Endometrium (tissue), 2 donors: ENCODE data around the gene TTC36.
"Not testable (repeated sequence)": the region's sequence is repeated elsewhere in the genome, so short reads cannot be mapped to it uniquely, and the experiment has no call there.

Experiments used
- FAIRE-seq: peaks from 2 replicates; lab custom pipeline; 2012; peaks lifted over from hg19 to GRCh38; lab: Jason Lieb, UNC
- donor health status: control.
- donor health status: control.

TTC36 gene, protein sequence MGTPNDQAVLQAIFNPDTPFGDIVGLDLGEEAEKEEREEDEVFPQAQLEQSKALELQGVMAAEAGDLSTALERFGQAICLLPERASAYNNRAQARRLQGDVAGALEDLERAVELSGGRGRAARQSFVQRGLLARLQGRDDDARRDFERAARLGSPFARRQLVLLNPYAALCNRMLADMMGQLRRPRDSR

DNA sequence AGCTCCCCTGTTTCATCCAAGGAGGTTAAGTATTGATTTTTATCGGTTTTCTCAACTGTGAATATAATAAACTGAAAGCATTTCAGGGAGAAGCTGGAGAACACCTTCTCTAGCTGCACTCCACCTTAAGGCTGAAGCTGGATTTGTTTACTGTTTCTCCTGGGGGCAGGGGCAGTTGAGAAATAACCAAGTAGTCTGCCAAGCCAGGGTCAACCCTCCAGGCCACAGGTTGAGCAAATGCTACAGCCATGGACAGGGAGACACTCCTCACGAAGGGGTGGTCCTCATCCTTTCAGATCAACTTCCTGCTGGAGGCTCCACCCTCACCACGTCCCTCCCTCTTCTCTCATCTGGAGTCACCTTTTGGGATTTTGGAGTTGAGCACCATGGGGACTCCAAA is at the start of gene TTC36:
TTC36 (plus strand) TSS at position 366 of the 400 bp plus-strand sequence; CDS start at position 387, 21 bp downstream.
- no peak for FAIRE-seq

DNA sequence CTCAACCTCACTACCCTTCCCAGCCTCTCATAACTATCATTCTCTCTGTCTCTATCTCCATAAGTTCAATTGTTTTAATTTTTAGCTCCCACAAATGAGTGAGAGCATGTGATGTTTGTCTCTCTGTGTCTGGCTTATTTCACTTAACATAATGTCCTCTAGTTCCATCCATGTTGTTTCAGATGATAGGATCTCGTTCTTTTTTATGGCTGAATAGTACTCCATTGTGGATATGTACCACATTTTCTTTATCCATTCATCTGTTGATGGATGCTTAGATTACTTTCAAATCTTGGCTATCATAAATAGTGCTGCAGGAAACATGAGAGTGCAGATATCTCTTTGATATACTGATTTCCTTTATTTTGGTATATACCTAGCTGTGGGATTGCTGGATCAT is 46.0 kb upstream of the TTC36 start:
- not testable (repeated sequence) for FAIRE-seq

DNA sequence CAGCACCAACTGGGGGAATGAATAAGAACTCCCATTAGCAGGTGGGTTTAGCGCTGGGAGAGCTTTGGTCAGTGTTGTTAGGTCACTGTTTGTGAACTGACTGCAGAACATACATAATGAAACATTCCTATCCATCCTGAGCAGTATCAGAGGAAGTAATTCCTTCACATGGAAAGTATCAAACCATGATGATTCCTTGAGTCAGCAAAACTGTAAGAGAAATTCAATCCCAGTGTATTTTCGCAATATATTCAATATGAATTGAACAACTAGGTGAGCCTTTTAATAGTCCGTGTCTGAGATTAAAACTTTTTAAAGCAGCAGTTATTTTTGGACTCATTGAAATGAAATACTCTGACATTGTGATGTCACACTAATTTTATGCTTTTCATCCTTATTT is 42.9 kb upstream of the TTC36 start:
- FAIRE-seq = no peak

DNA sequence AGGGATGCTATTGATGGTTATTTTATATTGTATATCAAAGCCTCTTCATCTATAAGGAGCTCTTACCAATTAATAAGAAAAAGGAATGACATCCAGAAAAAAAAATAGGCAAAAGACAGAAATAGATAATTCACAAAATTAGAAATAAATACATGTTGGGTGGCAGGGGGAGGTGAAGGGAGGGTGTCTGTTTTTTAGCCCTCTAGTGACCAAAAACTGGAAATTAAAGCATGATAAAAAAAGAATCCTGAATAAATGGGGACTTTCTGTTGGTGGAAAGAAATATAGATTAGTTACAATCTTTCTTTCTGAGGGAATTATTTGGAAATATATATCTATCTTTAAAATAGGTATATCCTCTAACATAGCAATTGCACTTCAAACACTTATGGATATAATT is 42.0 kb upstream of the TTC36 start:
- no peak for FAIRE-seq

DNA sequence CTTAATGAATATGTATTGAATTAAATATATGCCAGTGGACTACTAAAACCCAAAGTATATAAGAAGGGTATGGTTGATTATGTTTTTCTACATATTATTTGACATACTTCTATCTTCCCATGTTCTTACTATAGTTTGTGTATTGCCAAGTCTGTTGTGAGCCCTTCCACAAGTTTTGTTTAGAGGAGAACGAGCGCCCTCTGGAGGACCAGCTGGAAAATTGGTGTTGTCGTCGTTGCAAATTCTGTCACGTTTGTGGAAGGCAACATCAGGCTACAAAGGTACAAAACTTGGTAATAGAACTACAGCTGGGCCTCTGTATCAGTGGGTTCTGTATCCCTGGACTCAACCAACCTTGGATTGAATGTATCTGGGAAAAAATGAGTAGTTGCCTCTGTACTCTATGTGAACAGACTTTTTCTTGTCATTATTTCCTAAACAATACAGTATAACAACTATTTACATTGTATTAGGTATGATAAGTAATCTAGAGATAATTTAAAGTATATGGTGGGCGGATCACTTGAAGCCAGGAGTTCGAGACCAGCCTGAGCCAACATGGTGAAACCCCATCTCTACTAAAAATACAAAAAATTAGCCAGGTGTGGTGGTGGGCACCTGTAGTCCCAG is 38.7 kb upstream of the TTC36 start:
- peak; percentile 74 for FAIRE-seq

DNA sequence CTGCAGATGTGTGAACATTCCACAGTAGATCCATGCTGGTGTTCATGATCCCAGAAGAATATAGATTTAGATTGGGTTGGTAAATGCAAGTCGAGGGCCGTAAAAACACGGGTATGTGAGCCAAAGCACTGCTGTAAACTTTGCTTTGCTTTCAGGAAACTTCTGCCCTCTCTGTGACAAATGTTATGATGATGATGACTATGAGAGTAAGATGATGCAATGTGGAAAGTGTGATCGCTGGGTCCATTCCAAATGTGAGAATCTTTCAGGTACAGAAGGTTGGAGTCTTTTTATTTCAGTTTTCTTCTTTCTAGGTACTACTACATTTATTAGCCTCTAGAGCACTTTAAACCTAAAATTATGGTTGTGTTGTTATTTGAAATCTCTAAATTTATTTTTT is 36.2 kb upstream of the TTC36 start:
- FAIRE-seq = no peak

DNA sequence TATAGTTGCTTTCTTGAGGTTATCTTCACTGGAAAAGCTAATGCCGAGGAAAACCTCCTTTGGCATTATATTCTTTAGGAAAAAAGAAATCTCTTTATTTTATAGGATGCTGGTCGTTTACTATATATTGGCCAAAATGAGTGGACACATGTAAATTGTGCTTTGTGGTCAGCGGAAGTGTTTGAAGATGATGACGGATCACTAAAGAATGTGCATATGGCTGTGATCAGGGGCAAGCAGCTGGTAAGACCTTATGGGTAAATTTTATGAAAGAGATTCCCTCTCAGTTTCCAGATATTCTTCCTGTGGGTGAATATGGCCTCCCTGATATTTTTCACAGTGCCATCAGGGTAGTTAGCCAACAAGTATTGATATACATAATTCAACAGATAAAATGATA is 29.4 kb upstream of the TTC36 start:
- FAIRE-seq = no peak

DNA sequence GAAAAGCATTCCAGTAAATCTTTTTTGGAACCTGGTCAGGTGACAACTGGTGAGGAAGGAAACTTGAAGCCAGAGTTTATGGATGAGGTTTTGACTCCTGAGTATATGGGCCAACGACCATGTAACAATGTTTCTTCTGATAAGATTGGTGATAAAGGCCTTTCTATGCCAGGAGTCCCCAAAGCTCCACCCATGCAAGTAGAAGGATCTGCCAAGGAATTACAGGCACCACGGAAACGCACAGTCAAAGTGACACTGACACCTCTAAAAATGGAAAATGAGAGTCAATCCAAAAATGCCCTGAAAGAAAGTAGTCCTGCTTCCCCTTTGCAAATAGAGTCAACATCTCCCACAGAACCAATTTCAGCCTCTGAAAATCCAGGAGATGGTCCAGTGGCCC is 24.1 kb upstream of the TTC36 start:
- FAIRE-seq = no peak

DNA sequence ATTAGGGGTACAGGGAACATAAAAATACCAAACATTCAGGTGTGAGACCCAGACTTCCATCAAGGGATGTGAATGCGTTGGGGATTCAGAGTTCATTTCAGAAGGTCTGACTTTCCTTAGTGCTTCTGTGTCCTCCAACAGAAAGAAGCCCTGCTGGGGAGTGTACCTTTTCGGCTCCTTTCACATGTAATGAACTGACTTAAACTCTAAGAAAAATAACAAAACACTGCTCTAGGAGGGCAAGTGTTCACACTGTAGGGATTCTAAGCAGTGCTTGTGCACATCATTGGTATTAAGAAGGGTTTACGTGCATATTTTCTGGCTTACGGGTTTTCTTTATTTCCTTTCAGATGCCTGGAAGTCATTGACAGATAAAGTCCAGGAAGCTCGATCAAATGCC is 15.7 kb upstream of the TTC36 start:
- no peak for FAIRE-seq

DNA sequence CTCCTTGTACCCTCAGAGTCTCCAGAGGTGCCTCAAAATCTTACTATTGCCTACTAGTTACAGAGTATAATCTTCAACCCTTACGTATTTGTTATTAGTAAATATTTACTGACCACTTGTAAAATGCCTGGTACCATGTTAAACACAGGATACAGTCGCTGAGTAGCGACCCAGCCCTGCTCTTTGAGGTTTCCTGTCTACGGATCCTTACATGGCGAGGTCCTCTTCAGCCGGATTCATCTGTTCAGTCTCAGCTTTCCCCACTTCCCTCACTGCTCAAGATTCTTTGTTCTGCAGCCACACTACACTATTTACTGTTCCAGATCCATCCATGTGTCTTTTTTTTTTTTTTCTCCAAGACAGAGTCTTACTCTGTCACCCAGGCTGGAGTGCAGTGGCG is 13.2 kb upstream of the TTC36 start:
- FAIRE-seq = no peak

DNA sequence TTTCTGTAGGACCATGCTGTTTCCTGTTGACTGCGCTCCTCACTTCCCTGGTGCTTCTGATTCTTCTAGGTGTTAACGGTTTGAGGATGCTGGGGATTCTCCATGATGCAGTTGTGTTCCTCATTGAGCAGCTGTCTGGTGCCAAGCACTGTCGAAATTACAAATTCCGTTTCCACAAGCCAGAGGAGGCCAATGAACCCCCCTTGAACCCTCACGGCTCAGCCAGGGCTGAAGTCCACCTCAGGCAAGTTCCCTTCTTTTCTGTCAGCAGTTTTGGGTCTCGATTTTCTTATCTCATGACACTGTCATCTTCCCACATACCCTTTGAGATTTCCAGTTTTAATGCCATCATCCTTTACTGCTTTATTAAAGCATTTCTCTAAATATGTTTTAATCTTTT is 7.7 kb upstream of the TTC36 start:
- no peak for FAIRE-seq

DNA sequence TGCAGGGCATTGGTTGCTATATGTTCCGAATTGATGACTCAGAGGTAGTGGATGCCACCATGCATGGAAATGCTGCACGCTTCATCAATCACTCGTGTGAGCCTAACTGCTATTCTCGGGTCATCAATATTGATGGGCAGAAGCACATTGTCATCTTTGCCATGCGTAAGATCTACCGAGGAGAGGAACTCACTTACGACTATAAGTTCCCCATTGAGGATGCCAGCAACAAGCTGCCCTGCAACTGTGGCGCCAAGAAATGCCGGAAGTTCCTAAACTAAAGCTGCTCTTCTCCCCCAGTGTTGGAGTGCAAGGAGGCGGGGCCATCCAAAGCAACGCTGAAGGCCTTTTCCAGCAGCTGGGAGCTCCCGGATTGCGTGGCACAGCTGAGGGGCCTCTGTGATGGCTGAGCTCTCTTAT is 5.4 kb upstream of the TTC36 start:
- no peak for FAIRE-seq

DNA sequence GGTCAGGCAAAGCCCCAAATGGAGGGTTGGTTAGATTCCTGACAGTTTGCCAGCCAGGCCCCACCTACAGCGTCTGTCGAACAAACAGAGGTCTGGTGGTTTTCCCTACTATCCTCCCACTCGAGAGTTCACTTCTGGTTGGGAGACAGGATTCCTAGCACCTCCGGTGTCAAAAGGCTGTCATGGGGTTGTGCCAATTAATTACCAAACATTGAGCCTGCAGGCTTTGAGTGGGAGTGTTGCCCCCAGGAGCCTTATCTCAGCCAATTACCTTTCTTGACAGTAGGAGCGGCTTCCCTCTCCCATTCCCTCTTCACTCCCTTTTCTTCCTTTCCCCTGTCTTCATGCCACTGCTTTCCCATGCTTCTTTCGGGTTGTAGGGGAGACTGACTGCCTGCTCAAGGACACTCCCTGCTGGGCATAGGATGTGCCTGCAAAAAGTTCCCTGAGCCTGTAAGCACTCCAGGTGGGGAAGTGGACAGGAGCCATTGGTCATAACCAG is 4.7 kb upstream of the TTC36 start:
- no peak for FAIRE-seq

DNA sequence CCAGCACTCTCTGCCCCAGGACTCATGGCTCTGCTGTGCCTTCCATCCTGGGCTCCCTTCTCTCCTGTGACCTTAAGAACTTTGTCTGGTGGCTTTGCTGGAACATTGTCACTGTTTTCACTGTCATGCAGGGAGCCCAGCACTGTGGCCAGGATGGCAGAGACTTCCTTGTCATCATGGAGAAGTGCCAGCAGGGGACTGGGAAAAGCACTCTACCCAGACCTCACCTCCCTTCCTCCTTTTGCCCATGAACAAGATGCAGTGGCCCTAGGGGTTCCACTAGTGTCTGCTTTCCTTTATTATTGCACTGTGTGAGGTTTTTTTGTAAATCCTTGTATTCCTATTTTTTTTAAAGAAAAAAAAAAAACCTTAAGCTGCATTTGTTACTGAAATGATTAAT is 2.9 kb upstream of the TTC36 start:
- FAIRE-seq = no peak

DNA sequence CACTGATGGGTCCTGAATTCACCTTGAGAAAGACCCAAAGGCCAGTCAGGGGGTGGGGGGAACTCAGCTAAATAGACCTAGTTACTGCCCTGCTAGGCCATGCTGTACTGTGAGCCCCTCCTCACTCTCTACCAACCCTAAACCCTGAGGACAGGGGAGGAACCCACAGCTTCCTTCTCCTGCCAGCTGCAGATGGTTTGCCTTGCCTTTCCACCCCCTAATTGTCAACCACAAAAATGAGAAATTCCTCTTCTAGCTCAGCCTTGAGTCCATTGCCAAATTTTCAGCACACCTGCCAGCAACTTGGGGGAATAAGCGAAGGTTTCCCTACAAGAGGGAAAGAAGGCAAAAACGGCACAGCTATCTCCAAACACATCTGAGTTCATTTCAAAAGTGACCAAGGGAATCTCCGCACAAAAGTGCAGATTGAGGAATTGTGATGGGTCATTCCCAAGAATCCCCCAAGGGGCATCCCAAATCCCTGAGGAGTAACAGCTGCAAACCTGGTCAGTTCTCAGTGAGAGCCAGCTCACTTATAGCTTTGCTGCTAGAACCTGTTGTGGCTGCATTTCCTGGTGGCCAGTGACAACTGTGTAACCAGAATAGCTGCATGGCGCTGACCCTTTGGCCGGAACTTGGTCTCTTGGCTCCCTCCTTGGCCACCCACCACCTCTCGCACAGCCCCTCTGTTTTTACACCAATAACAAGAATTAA is 2.4 kb upstream of the TTC36 start:
- no peak for FAIRE-seq

DNA sequence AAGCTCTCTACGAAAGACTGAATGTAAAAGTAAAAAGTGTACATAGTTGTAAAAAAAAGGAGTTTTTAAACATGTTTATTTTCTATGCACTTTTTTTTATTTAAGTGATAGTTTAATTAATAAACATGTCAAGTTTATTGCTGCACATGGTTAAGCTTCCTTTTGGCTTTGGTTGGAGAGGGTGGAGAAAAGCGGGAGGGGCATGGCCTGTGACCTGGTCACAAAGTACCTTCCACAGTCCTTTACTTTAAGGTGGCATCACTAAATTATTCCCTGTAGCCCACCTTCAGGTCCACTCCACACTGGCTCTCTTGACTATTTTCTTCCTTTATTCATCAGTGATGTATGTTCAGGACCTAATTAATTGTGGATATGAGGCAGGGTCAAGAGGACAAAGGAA is 586 bp upstream of the TTC36 start:
- no peak for FAIRE-seq

DNA sequence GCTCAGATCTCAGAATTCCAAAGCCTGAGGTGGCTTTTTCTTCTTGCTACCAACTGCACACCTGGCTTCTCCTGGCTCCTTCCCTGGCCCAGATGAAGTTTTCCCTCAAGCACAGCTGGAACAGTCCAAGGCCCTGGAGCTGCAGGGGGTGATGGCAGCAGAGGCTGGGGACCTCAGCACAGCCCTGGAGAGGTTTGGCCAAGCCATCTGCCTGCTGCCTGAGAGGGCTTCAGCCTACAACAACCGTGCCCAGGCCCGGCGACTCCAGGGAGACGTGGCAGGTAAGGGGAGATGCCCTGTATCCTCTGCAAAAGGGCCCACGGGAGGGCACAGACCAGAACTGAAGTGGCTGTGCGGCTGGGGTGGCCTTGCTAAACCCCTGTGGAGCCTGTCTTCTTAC is 1.2 kb downstream of the TTC36 start:
- FAIRE-seq = no peak

DNA sequence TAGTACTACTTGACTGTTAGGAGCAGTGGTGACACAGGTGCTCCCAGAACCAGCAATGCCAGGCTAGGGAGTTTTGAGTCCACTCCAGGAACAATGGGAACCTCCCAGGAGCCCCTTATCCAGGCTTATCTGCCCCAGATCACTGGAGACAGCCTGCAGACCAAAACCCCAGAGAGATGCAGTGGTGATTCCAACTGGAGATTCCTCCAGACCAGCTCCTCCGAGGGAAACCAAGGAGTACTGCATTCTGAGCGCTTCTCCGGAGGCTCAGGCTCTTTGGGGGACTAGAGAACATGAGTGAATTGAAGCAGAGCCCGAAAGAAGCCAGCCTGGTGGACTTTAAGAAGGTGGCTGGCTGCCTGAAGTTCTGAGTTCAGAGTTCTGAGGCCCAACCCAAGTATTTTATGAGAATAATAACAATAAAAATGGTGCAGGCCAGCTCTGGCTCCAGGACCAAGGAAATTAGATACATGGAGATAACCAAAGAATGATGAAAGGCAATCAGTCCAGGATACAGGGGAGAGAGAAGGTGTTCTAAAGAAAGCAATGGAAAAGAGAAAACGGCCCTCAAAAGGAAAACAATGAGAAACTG is 2.4 kb downstream of the TTC36 start:
- no peak for FAIRE-seq

DNA sequence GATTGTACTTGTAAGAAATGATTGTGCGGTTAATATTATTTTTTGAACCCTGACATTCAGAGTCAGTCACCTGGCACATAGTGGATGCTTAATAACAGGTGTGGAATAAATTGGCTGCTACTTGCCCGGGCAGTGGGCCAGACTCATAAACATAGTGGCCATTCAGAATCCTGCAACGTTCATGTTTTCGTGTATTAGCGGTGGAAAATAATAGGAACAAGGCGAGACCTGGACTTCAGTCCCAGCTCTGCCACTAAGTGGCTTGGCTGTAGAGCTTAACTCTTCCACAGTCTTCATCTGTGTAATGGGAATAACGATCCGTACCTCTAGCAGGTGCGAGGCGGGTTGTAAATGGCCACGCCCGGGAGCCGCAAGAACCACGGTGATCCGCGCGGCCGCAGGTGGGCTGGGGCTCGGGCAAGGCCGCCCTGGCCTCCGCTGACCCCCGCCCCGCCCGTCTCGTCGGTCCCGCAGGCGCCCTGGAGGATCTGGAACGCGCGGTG is 3.0 kb downstream of the TTC36 start:
- no peak for FAIRE-seq

DNA sequence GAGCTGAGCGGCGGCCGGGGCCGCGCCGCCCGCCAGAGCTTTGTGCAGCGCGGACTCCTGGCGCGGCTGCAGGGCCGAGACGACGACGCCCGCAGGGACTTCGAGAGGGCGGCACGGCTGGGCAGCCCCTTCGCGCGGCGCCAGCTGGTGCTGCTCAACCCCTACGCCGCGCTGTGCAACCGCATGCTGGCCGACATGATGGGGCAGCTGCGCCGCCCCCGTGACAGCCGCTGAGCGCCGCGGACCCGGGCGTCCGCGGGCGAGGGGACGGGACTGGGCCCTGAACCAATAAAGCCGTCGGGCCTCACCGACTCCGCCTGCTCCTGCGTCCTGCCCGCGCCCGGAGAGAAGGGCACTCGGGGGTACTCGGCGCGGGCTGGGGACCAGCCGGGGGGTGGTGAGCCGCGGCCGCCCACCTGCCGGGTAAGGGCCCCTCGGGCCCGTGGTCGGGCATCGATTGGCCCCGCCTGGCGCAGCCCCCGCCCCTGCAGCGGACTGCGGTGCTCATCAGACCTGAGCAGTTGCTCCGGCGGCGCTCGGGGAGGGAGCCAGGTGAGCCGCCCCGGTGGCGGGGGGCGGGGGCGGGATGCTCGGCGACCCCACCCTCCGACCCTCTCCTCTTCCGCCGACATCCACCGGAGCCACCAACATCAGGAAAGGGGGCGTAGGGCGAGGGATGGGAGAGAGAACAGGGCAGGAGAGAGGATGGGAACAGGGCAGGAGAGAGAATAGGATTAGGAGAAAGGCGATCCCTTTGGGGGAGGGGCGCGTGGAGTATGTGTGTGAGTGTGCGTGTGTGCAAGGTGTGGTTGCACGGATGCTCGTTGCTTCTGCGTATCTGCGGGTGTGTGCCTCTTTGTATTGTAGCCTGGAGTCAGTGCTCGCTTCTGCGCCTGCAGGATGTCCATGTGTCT is 3.7 kb downstream of the TTC36 start, which contains the start of gene TMEM25:
TMEM25 (plus strand) TSS at position 510 of the 914 bp plus-strand sequence. CDS start 610 bp downstream, outside the sequence.
- no peak for FAIRE-seq

DNA sequence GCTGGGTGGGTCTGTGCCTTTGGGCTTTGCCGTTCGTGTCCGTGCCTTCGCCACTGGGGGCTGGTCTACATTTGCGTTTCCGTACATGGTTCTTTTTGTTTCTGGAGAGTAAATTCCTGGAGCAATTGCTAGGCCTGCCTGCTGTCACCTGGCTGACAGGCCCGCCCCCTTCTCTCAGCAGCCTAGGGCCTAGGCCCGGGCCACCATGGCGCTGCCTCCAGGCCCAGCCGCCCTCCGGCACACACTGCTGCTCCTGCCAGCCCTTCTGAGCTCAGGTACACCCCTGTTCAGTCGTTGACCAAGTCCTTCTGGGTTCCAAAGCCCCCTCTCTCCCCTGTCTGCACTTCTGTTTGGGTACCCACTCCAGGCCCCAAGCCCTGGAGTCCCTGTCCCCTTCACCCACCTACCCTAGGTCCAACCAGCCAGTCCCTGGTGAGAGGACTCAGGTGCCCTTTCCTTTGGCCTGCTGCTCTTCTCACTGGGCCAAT is 4.4 kb downstream of the TTC36 start:
- FAIRE-seq = no peak

DNA sequence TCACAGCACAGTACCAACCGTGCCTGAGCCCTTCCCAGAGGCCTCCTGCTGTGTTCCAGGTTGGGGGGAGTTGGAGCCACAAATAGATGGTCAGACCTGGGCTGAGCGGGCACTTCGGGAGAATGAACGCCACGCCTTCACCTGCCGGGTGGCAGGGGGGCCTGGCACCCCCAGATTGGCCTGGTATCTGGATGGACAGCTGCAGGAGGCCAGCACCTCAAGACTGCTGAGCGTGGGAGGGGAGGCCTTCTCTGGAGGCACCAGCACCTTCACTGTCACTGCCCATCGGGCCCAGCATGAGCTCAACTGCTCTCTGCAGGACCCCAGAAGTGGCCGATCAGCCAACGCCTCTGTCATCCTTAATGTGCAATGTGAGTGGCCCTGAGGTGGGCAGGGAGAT is 4.8 kb downstream of the TTC36 start:
- FAIRE-seq = no peak
